Measurements from ENCODE around the gene SLC39A11.

DNA sequence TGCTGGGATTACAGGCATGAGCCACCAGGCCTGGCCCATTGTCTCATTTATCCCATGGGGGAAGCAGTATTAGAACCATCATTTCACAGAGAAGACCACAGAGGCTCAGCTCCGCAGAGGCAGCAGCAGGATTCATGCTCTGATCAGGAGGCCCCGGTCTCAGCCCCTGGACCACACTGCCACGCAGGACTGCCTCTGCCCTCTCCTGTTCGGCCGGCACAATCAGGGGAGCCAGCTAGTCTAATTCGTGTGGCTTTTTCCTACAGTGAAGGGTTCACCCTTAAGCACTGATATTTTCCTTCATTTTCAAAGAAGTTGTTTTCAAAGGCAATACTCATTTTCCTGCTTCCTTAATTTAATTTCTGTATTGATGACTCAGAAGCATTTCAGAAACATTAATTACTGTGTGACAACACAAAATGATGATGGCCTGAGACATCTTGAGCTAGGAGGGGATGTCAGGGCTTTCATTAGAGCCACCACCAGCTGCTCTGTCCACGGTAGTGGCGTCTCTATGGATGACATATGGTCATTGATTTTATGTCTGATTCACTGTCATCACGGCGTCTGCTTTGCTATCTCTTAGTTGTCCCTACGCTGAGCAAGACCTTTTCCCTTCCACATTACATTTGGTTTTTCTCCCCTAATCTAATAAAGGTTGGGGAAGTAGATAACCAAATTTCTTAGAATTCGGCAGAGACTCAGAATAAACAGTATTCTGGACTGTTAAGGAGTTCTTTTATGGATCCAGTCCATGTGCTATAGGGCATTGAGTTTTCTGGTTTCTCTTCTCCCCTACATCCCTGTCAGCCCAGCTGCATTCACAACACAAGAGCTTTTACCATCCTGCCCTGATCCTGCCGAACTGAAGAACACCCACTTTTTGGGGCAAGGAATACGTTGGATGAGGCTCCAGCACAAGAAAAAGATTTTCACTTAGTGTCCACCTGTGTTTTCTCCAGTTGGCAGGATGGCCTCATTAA, 314.0 kb downstream of the SLC39A11 start:
- TF ChIP-seq, protein P1, sequence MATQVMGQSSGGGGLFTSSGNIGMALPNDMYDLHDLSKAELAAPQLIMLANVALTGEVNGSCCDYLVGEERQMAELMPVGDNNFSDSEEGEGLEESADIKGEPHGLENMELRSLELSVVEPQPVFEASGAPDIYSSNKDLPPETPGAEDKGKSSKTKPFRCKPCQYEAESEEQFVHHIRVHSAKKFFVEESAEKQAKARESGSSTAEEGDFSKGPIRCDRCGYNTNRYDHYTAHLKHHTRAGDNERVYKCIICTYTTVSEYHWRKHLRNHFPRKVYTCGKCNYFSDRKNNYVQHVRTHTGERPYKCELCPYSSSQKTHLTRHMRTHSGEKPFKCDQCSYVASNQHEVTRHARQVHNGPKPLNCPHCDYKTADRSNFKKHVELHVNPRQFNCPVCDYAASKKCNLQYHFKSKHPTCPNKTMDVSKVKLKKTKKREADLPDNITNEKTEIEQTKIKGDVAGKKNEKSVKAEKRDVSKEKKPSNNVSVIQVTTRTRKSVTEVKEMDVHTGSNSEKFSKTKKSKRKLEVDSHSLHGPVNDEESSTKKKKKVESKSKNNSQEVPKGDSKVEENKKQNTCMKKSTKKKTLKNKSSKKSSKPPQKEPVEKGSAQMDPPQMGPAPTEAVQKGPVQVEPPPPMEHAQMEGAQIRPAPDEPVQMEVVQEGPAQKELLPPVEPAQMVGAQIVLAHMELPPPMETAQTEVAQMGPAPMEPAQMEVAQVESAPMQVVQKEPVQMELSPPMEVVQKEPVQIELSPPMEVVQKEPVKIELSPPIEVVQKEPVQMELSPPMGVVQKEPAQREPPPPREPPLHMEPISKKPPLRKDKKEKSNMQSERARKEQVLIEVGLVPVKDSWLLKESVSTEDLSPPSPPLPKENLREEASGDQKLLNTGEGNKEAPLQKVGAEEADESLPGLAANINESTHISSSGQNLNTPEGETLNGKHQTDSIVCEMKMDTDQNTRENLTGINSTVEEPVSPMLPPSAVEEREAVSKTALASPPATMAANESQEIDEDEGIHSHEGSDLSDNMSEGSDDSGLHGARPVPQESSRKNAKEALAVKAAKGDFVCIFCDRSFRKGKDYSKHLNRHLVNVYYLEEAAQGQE (IDR thresholded peaks at IDR 0.05): no peak
- TF ChIP-seq, protein P2, sequence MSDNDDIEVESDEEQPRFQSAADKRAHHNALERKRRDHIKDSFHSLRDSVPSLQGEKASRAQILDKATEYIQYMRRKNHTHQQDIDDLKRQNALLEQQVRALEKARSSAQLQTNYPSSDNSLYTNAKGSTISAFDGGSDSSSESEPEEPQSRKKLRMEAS (IDR thresholded peaks at IDR 0.05): no peak
- TF ChIP-seq TAF1 (conservative IDR thresholded peaks at IDR 0.05): no peak
- TF ChIP-seq, protein P3, sequence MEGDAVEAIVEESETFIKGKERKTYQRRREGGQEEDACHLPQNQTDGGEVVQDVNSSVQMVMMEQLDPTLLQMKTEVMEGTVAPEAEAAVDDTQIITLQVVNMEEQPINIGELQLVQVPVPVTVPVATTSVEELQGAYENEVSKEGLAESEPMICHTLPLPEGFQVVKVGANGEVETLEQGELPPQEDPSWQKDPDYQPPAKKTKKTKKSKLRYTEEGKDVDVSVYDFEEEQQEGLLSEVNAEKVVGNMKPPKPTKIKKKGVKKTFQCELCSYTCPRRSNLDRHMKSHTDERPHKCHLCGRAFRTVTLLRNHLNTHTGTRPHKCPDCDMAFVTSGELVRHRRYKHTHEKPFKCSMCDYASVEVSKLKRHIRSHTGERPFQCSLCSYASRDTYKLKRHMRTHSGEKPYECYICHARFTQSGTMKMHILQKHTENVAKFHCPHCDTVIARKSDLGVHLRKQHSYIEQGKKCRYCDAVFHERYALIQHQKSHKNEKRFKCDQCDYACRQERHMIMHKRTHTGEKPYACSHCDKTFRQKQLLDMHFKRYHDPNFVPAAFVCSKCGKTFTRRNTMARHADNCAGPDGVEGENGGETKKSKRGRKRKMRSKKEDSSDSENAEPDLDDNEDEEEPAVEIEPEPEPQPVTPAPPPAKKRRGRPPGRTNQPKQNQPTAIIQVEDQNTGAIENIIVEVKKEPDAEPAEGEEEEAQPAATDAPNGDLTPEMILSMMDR (IDR thresholded peaks at IDR 0.05; ENCODE audit: low read depth, low read length, missing input control): no peak
- no peak for TF ChIP-seq HNF4G (IDR thresholded peaks at IDR 0.05)
- no peak for TF ChIP-seq SP1 (IDR thresholded peaks at IDR 0.05)
- TF ChIP-seq RAD21 (IDR thresholded peaks at IDR 0.05): no peak
- TF ChIP-seq, protein P4, sequence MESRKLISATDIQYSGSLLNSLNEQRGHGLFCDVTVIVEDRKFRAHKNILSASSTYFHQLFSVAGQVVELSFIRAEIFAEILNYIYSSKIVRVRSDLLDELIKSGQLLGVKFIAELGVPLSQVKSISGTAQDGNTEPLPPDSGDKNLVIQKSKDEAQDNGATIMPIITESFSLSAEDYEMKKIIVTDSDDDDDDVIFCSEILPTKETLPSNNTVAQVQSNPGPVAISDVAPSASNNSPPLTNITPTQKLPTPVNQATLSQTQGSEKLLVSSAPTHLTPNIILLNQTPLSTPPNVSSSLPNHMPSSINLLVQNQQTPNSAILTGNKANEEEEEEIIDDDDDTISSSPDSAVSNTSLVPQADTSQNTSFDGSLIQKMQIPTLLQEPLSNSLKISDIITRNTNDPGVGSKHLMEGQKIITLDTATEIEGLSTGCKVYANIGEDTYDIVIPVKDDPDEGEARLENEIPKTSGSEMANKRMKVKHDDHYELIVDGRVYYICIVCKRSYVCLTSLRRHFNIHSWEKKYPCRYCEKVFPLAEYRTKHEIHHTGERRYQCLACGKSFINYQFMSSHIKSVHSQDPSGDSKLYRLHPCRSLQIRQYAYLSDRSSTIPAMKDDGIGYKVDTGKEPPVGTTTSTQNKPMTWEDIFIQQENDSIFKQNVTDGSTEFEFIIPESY (IDR thresholded peaks at IDR 0.05): no peak
- no peak for TF ChIP-seq EGR1 (IDR thresholded peaks at IDR 0.05; ENCODE audit: low read depth in 2 of 2)
- TF ChIP-seq, protein P5, sequence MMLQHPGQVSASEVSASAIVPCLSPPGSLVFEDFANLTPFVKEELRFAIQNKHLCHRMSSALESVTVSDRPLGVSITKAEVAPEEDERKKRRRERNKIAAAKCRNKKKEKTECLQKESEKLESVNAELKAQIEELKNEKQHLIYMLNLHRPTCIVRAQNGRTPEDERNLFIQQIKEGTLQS (IDR thresholded peaks at IDR 0.05): no peak
- TF ChIP-seq YY1 (IDR thresholded peaks at IDR 0.05): no peak
- no peak for TF ChIP-seq RXRA (IDR thresholded peaks at IDR 0.05)
- TF ChIP-seq JUND (IDR thresholded peaks at IDR 0.05): no peak
